ENCODE results near the gene VTI1B. TPM values are rescaled to one million over a fixed set of nuclear protein-coding genes. Genes with fewer than 3 reads are reported as not detected.

Gene VTI1B
- total RNA-seq, 1 donor from 2014 or later = 46.2 TPM

DNA sequence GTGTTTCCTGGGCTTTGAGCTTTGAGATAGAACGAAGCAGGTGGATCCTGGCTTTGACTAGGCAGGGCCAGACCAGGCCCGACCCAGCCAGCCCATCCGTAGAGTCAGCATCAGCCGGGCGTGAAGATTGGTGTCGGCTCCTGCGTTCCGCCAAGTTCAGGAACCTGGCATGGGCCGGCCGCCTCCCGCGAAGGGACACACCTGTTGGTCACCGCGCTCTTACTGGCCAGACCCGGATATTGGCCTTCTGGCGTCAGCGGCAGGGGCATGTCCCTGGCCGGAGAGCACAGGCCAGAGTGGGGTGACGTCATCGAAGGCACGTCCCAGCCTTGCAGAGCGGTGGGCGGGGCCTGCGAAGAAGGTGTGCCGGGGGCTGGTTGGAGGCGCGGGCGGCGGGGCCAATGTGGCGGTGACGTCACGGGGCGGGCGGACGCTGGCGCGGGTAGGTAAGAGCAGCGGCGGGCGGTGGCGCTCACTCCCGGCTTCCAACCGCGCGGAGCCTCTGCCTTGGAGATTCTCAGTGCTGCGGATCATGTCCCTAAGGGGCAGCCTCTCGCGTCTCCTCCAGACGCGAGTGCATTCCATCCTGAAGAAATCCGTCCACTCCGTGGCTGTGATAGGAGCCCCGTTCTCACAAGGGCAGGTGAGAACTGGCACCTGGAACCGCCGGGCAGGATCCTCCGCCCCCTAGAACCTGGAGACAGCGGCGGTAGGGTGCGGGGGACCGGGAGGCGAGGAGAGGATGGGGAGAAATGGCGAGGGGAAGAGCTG lies 54.8 kb downstream of the VTI1B start, which contains the start of gene ARG2:
TSS of gene ARG2 (plus strand) at position 475 of the 771 bp plus-strand sequence. CDS start at position 533, 58 bp downstream.
- peak; percentile 77 for DNase-seq (ENCODE audit: low read depth)
- TF ChIP-seq, protein P1, sequence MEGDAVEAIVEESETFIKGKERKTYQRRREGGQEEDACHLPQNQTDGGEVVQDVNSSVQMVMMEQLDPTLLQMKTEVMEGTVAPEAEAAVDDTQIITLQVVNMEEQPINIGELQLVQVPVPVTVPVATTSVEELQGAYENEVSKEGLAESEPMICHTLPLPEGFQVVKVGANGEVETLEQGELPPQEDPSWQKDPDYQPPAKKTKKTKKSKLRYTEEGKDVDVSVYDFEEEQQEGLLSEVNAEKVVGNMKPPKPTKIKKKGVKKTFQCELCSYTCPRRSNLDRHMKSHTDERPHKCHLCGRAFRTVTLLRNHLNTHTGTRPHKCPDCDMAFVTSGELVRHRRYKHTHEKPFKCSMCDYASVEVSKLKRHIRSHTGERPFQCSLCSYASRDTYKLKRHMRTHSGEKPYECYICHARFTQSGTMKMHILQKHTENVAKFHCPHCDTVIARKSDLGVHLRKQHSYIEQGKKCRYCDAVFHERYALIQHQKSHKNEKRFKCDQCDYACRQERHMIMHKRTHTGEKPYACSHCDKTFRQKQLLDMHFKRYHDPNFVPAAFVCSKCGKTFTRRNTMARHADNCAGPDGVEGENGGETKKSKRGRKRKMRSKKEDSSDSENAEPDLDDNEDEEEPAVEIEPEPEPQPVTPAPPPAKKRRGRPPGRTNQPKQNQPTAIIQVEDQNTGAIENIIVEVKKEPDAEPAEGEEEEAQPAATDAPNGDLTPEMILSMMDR (conservative IDR thresholded peaks at IDR 0.05; ENCODE audit: low read depth, low read length) = no peak
- peak within 1 kb of the TSS; percentile 81 for H3K4me3 ChIP-seq (ENCODE audit: low read depth, low read length)

- TF ChIP-seq, protein P1 (conservative IDR thresholded peaks at IDR 0.05; ENCODE audit: low read depth, low read length) = peak; percentile 79
- peak; percentile 59 for DNase-seq (ENCODE audit: low read depth)
- H3K4me3 ChIP-seq (ENCODE audit: low read depth, low read length) = no peak overlapping the region
Measured at GRCh38 chr14:67618617-67619063, 55.8 kb downstream of the VTI1B start.

- H3K4me3 ChIP-seq (ENCODE audit: low read depth, low read length) = no peak overlapping the region
- TF ChIP-seq, protein P1 (conservative IDR thresholded peaks at IDR 0.05; ENCODE audit: low read depth, low read length) = no peak
- DNase-seq (ENCODE audit: low read depth) = no peak
Measured at GRCh38 chr14:67610491-67610890, 63.9 kb downstream of the VTI1B start.

GRCh38 chr14:67609642-67610310 lies 64.7 kb downstream of the VTI1B start:
- TF ChIP-seq, protein P1 (conservative IDR thresholded peaks at IDR 0.05; ENCODE audit: low read depth, low read length) = no peak
- H3K4me3 ChIP-seq (ENCODE audit: low read depth, low read length) = no peak overlapping the region
- DNase-seq (ENCODE audit: low read depth) = no peak

- TF ChIP-seq, protein P1 (conservative IDR thresholded peaks at IDR 0.05; ENCODE audit: low read depth, low read length) = no peak
- no peak overlapping the region for H3K4me3 ChIP-seq (ENCODE audit: low read depth, low read length)
- DNase-seq (ENCODE audit: low read depth) = no peak
Measured at GRCh38 chr14:67607646-67608045, 66.8 kb downstream of the VTI1B start.

DNA sequence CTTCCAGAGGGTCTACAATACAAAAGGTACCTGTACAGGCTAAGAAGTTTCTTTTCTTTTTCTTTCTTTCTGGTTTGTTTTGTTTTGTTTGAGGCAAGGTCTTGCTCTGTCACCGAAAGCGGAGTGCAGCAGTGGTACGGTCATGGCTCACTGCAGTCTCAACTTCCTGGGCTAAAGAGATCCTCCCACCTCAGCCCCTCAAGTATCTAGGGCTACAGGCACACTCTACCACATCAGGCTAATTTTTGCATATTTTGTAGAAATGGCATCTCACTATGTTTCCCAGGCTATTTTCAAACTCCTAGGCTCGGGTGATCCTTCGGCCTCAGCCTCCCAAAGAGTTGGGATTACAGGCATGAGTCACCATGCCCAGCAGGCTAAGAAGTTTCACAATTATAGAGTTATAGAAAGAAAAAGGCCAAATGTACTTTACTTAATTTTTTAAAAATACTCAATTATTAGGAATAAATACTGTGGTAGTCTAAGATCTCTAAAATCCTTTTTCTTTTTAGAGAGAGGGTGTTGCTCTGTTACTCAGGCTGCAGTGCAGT lies 71.4 kb downstream of the VTI1B start:
- DNase-seq (ENCODE audit: low read depth) = no peak
- no peak overlapping the region for H3K4me3 ChIP-seq (ENCODE audit: low read depth, low read length)
- TF ChIP-seq, protein P1 (conservative IDR thresholded peaks at IDR 0.05; ENCODE audit: low read depth, low read length) = no peak
